GM06990 (cell line): ENCODE data around the gene UBE2G1.

ENCODE experiments used
- DNase-seq: peaks from one replicate; pipeline ENCODE4 v3.0.0-alpha.2; 2011; ENCODE audit not compliant: insufficient read length; ENCODE audit errors: extremely low read depth
- H3K27me3 ChIP-seq: replicated peaks from 2 replicates; pipeline ENCODE4 v1.6.0; 2011; ENCODE audit warnings: low read length; ENCODE audit not compliant: control insufficient read depth, insufficient read depth
- H3K36me3 ChIP-seq: 2 replicates; pipeline ENCODE4 v1.5.1; 2011; ENCODE audit warnings: low read length; ENCODE audit not compliant: control insufficient read depth, insufficient read depth
- H3K4me3 ChIP-seq: replicated peaks from 2 replicates; pipeline ENCODE4 v1.5.1; 2011; ENCODE audit warnings: low read depth, mild to moderate bottlenecking, control low read depth, low read length
- CTCF ChIP-seq: IDR thresholded peaks from 2 replicates; pipeline ENCODE4 v1.5.1; 2011; ENCODE audit warnings: low read length, control low read depth, mild to moderate bottlenecking, inconsistent platforms; ENCODE audit not compliant: insufficient read depth, poor library complexity, severe bottlenecking

Gene UBE2G1

GRCh38 chr17:4221163-4221562 lies 145.3 kb downstream of the UBE2G1 start:
- TF ChIP-seq CTCF = no peak
- no peak overlapping the region for H3K4me3 ChIP-seq
- H3K36me3 ChIP-seq = peaks cover 7% of the 10 kb centered on the region; the same call in 1 of the 2 replicates
- H3K27me3 ChIP-seq = no peaks in the 10 kb centered on the region
- DNase-seq = no peak

- Histone ChIP-seq H3K27me3 (no peaks in the 10 kb centered on the region), H3K36me3 (peaks cover 7% of the 10 kb centered on the region; the same call in 1 of the 2 replicates), H3K4me3 (no peak overlapping the region)
- DNase-seq = no peak
- TF ChIP-seq CTCF = no peak
Measured at GRCh38 chr17:4220655-4221054, 145.8 kb downstream of the UBE2G1 start.
